DMS114 treated with DMSO at 0.1 percent for 48 hours (cell line): Measurements from ENCODE around the gene KNG1.
"Not testable (repeated sequence)": the region's sequence is repeated elsewhere in the genome, so short reads cannot be mapped to it uniquely, and the experiment has no call there.

Source experiments
- DNase-seq: peaks from one replicate; lab custom pipeline; 2025; ENCODE audit not compliant: unreplicated experiment; lab: John Stamatoyannopoulos, UW

Gene KNG1

DNA sequence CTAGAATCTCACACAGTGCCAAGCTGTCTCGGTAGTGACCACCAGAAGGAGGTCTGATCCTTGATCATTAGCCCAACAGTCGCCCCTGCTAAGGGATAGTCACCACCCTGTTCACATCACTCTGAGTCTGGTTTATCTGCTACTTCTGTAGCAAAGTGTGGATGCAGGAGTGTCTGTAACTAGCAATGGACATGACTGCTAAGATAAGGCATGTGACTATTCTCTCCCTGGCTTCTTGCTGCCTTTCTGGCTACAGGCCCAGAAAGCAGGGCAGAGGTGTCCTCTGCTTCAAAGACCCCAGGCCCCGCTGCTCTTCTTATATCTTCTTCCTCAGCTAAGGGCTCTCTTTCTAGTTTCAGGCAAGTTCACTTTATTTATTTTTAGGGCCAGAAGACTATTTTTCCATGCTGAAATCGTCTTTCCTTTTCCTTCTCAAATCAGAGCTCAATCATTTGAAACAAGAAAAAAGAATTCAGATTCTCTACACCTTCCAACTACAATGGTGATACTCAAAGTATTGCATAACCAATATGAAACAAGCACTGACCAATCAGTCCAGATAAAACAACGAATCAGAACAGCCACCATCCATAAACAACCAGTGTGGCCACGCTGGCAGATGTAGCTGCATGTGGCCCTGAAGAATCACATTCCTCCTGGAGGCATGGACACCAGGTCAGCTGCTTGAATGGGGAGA is 8.0 kb upstream of the KNG1 start:
- no peak for DNase-seq

GRCh38 chr3:186710694-186711093 is 6.5 kb upstream of the KNG1 start:
- not testable (repeated sequence) for DNase-seq

DNA sequence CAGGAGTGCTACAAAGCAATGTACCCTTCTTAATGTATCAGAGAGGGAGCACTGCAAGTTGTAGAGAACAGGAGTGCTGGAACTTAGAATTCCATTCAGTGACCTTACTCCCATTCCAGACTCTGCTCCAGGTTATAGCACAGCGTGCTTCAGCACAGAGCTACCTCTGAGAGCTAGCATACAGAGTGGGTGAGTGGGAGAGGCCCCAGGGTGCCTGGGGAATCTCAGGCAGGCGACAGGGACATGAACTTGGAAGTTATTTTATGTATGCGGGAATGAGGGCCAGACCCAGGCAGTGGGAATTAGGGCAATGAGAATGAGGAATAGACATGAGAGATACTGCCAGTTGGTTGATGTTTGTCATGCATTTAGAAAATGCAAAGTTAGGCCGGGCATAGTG is 3.7 kb upstream of the KNG1 start:
- no peak for DNase-seq

GRCh38 chr3:186719945-186720739 is 3.0 kb downstream of the KNG1 start:
- no peak for DNase-seq

DNA sequence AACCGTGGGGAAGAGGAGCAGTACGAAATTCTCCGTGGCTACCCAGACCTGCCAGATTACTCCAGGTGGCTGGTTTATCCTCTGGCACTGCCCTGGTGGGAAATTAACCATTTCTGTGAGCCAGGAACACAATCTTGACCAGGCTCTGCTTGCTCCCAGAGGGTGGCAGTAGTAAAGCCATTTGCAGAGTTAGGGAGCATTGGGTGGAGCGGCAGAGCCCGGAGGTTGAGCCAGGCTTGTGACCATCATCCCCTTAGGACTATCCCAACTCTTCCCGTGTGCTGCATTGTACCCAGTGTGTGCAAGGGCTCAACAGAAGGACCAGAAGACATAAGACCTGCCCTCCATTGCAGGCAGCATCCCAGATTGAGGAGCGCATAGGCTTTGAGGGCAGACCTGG is 5.3 kb downstream of the KNG1 start:
- DNase-seq, result no peak

DNA sequence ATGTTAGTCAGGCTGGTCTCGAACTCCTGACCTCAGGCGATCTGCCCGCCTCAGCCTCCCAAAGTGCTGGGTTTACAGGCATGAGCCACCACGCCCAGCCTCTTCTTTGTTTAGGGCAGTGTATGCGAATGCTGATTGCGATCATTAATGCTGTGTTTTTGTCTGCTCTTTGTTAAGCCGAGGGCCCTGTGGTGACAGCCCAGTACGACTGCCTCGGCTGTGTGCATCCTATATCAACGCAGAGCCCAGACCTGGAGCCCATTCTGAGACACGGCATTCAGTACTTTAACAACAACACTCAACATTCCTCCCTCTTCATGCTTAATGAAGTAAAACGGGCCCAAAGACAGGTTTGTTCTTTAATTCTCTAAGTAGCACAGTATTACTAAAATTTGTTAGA is 7.8 kb downstream of the KNG1 start:
- DNase-seq, result no peak

DNA sequence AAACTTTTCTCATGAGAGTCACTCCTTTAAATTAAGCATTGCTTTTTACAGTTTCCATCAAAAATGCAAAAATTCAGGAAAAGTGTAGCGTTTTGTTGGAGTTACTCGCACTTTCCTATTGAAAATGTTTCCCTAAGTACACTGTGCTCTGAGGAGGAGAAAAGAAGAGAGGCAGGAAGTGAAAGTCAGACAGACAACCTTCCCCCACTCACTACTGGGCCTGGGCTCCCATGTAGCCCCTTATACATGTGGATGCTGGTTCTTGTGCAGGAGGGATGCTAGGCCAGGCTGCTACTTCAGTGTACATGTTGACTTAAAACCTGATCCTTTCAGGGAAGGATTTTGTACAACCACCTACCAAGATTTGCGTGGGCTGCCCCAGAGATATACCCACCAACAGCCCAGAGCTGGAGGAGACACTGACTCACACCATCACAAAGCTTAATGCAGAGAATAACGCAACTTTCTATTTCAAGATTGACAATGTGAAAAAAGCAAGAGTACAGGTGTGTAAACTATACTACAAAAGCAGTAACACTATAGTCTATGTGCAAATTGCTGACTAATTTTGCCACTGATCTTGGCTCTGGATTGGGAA is 15.1 kb downstream of the KNG1 start:
- no peak for DNase-seq

DNA sequence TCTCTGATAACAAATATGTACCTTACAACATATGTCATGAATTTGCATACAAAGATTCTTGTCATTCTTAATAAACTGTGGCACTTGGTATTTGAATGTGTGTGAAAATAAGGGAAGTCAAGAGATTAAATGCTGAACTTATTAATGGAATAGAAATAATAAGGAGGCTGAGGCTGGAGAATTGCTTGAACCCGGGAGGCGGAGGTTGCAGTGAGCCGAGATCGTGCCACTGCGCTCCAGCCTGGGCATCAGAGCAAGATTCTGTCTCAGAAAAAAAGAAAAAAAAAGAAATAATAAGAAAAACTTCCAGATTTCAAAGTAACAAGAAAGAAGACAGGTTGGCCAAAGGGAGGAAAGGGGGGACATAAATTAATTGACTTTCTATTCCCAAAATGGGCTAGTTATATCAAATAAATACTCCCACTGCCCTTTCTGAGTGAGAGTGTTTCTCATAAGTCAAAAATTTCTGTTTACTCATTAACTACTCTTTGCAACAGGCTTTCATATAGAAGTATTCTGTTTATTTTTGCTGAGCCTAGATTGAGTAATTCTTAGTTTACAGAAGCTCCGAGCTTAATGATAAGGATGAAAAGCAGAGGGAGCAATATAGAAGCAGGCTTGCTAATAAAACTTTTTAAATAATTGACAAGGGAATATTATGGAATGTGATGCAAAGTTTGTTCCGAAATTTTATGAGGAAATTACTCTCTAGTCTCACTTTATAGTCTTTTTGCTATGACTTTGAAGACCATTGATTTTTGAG is 25.6 kb downstream of the KNG1 start:
- no peak for DNase-seq

DNA sequence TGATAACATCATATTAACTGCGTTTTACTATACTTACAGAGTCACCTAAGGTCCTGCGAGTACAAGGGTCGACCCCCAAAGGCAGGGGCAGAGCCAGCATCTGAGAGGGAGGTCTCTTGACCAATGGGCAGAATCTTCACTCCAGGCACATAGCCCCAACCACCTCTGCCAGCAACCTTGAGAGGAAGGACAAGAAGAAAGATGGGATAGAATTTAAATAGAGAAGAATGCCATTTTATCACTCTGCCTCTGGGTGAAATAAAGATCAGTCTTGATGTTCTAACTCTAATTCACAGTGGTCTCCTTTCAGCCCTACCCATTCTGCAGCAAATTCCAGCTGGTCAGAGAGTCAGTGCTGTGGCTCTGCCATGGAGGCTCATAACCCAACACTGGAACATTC is 26.5 kb downstream of the KNG1 start:
- no peak for DNase-seq

DNA sequence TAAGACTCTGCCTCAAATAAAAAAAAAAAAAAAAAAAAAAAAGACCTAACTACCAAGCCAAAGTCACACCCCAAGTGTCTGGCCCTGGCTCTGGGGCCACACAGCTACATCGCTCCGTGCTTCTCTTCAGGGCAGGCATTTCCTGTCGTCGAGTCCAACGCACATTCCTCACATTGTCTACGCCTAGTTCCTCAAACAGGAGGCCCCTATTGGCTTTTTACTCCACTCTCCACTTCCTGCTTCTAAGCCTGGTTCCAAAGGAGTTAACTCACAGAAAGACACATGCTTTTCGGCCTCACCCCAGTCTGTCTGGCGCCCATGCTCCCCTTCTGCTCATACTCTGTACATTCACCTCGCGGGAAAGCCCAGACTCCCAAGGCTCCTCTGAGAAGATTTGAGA is 28.8 kb downstream of the KNG1 start:
- DNase-seq, result no peak

GRCh38 chr3:186750316-186750715 is 33.2 kb downstream of the KNG1 start:
- no peak for DNase-seq

DNA sequence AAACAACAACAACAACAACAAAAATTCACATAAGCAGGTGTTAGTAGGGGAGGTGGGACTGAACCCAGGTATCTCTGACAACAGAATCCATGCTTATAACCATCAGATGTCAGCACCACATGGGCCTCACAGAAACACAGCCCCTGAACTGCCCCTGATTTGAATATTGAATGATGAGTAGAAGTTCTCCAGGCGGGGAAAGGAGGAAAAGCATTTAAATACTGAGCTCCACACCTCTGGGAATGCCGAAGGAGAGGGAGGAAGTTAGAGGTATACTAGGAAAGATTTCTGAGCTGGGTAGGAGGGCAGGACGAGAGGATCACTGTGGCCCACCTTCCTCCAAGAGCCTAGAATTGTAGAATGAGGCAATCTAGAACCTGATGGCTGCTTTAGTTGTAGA is 34.3 kb downstream of the KNG1 start:
- DNase-seq, result no peak

GRCh38 chr3:186754006-186754405 is 36.8 kb downstream of the KNG1 start:
- DNase-seq, result no peak

- no peak for DNase-seq
Measured at GRCh38 chr3:186754871-186755270, 37.7 kb downstream of the KNG1 start.

DNA sequence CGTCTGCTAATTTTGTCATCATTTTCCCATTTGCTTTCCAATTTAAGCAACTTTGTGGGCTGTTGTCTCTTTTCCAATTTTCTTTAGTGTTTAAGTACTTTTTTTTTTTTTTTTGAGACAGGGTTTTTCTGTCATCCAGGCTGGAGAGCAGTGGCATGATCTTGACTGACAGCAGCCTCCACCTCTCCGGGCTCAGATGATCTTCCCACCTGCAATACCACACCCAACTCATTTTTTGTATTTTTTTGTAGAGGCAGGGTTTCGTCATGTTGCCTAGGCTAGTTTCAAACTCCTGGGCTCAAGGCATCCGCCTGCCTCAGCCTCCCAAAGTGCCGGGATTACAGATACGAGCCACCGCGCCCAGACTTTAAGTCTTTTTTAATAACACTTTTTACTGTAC is 40.1 kb downstream of the KNG1 start:
- DNase-seq, result no peak

GRCh38 chr3:186757686-186758220 is 40.6 kb downstream of the KNG1 start:
- no peak for DNase-seq

DNA sequence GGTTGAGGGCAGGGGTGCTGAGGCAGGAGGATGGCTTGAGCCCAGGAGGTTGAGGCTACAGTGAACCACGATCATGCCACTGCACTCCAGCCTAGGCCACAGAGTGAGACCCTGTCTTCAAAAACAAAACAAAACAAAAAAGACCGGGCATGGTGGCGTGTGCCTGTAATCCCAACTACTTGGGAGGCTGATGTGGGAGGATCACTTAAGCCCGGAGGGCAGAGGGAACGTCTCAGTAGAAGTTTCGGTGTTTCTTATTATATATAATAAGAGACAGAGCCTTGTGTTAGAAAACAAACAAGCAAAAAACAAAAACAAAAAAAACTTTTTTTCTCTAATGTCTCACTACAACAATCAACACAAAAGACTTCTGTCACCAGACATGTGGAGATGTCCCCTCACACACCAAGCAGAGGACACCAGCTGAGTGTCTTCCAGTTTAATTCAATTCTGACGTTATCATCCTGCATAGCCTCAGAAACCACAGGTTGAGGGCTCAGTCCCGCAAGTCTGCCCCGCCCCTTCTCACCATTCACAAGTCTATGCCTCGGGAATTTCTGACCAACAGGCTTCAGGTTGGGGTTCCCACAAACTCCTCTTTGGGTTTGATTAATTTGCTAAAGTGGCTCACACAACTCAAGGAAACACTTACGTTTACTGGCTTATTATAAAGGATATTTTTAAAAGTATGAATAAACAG is 42.2 kb downstream of the KNG1 start:
- DNase-seq, result no peak

- no peak for DNase-seq
Measured at GRCh38 chr3:186760141-186760833, 43.1 kb downstream of the KNG1 start.

DNA sequence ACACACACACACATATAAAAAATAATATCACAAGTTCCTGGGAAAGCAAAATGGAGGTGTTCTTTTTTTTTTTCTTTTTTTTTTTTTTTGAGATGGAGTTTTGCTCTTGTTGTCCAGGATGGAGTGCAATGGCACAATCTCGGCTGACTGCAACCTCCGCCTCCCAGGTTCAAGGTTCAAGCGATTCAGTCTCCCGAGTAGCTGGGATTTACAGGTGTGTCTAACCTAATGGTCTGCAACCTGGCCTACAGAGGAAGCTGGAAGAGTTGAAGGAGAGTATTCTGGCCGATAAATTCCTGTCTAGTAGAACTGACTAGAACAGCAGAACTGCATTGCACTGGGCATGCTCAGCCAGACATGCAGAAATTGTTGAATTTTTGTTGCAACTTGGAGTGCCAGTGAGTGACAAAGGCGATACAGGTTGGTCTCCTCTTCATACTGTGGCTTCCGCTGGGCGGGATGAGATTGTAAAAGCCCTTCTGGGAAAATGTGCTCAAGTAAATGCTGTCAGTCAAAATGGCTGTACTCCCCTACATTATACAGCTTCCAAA is 43.8 kb downstream of the KNG1 start:
- no peak for DNase-seq

GRCh38 chr3:186772281-186772694 is 55.1 kb downstream of the KNG1 start:
- no peak for DNase-seq
